ENCODE measurements around the gene KNSTRN.

DNA sequence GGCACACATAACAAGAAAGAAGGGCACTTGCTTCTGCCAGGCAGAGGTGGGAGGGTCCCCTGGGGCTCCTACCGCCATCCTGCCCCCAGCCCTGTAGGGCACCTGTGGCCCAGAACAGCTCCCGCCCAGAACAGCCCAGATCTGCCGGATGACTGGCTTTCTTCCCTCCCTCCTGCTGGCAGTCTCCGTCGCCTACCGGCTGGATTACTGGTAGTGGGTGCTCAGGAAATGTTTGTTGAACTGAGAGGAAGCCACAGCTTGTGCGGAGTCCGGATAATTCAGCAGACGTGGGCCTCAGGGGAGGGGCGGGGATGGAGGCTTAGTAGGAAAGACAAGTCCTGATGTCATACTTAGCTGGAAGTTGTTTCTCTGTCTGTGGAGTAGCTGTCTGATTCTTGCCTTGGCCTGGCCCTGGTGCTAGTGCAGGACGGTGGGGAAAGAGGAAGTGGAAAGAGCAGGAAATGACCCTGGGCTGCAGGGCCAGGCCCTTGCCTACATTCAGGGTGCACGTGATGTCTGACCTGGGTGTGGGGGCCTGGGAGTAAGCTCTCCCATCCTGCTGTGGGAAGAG, 48.5 kb upstream of the KNSTRN start:
- TF ChIP-seq, protein P1, sequence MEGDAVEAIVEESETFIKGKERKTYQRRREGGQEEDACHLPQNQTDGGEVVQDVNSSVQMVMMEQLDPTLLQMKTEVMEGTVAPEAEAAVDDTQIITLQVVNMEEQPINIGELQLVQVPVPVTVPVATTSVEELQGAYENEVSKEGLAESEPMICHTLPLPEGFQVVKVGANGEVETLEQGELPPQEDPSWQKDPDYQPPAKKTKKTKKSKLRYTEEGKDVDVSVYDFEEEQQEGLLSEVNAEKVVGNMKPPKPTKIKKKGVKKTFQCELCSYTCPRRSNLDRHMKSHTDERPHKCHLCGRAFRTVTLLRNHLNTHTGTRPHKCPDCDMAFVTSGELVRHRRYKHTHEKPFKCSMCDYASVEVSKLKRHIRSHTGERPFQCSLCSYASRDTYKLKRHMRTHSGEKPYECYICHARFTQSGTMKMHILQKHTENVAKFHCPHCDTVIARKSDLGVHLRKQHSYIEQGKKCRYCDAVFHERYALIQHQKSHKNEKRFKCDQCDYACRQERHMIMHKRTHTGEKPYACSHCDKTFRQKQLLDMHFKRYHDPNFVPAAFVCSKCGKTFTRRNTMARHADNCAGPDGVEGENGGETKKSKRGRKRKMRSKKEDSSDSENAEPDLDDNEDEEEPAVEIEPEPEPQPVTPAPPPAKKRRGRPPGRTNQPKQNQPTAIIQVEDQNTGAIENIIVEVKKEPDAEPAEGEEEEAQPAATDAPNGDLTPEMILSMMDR (IDR thresholded peaks at IDR 0.05; ENCODE audit: low read depth, low read length) = no peak
- no peak for TF ChIP-seq EZH2phosphoT487 (IDR thresholded peaks at IDR 0.05; ENCODE audit: low read depth)

Measured in OCI-LY3 (cell line).